Mammary epithelial cell (primary cell): ENCODE data around the gene RNF103.

ENCODE experiments used
- EZH2 ChIP-seq: IDR thresholded peaks from 2 replicates; pipeline ENCODE4 v1.6.1; 2012; ENCODE audit warnings: low read length, inconsistent platforms, borderline replicate concordance
- TF ChIP-seq, protein P1 (sequence below), 2 donors: IDR thresholded peaks in 1 of 2; conservative IDR thresholded peaks in 1 of 2; 2 replicates each; pipeline ENCODE4 v1.5.1; 2011 to 2012; ENCODE audit warnings: inconsistent platforms in 2 of 2, low read length in 2 of 2, mild to moderate bottlenecking in 2 of 2, control low read depth in 1 of 2, low read depth in 1 of 2; ENCODE audit not compliant: insufficient read depth in 1 of 2; ENCODE audit errors: extremely low read depth in 1 of 2

DNA sequence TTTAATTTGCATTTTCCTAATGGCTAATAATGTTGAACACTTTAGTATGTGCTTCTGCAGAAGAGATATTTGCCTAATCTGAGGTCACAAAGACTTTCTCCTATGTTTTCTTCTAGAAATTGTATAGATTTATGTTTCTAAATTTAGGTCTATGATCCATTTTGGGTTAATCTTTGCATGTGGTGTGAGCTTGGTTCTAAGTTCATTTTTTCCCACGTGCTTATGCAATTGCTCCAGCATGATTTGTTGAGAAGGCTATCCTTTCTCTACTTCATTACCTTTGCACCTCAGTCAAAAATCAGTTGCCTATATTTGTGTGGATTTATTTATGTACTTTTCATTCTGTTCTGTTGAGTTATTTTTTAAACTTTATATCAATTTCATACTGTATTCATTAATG, 15.0 kb upstream of the RNF103 start:
- TF ChIP-seq, protein P1, sequence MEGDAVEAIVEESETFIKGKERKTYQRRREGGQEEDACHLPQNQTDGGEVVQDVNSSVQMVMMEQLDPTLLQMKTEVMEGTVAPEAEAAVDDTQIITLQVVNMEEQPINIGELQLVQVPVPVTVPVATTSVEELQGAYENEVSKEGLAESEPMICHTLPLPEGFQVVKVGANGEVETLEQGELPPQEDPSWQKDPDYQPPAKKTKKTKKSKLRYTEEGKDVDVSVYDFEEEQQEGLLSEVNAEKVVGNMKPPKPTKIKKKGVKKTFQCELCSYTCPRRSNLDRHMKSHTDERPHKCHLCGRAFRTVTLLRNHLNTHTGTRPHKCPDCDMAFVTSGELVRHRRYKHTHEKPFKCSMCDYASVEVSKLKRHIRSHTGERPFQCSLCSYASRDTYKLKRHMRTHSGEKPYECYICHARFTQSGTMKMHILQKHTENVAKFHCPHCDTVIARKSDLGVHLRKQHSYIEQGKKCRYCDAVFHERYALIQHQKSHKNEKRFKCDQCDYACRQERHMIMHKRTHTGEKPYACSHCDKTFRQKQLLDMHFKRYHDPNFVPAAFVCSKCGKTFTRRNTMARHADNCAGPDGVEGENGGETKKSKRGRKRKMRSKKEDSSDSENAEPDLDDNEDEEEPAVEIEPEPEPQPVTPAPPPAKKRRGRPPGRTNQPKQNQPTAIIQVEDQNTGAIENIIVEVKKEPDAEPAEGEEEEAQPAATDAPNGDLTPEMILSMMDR (conservative IDR thresholded peaks at IDR 0.05 in 1 of 2, IDR thresholded peaks at IDR 0.05 in 1 of 2; ENCODE audit: extremely low read depth in 1 of 2, insufficient read depth in 1 of 2, low read depth in 1 of 2, low read length in 2 of 2): no peak
- TF ChIP-seq EZH2: no peak
